Fibroblast of pulmonary artery (primary cell): Measurements from ENCODE around the gene TACR2.

Experiments used
- DNase-seq: peaks from one replicate; pipeline ENCODE4 v3.0.0-alpha.2; 2010; ENCODE audit warnings: low read depth
- H3K4me3 ChIP-seq: replicated peaks from 2 replicates; pipeline ENCODE4 v1.5.1; 2011; ENCODE audit warnings: low read depth, mild to moderate bottlenecking, control low read depth, low read length, moderate library complexity
- CTCF ChIP-seq: IDR thresholded peaks from 2 replicates; pipeline ENCODE4 v1.5.1; 2011; ENCODE audit warnings: mild to moderate bottlenecking, control low read depth, low read length, inconsistent platforms; ENCODE audit errors: missing control alignments

Gene TACR2

GRCh38 chr10:69408318-69409175 lies 8.2 kb downstream of the TACR2 start:
- TF ChIP-seq CTCF, result peak; percentile 56
- peak; percentile 96 for DNase-seq
- peak overlapping the region; percentile 36 for H3K4me3 ChIP-seq

- no peak for DNase-seq
- peak; percentile 29 for TF ChIP-seq CTCF
- no peak overlapping the region for H3K4me3 ChIP-seq
Measured at GRCh38 chr10:69407621-69408301, 9.0 kb downstream of the TACR2 start.

- no peak overlapping the region for H3K4me3 ChIP-seq
- DNase-seq, result no peak
- TF ChIP-seq CTCF, result no peak
Measured at GRCh38 chr10:69406816-69407580, 9.7 kb downstream of the TACR2 start.

GRCh38 chr10:69406302-69406811 lies 10.4 kb downstream of the TACR2 start:
- peak; percentile 46 for DNase-seq
- H3K4me3 ChIP-seq, result no peak overlapping the region
- no peak for TF ChIP-seq CTCF

GRCh38 chr10:69405221-69405620 lies 11.5 kb downstream of the TACR2 start:
- H3K4me3 ChIP-seq, result no peak overlapping the region
- no peak for DNase-seq
- no peak for TF ChIP-seq CTCF

- no peak for DNase-seq
- no peak overlapping the region for H3K4me3 ChIP-seq
- TF ChIP-seq CTCF, result no peak
Measured at GRCh38 chr10:69404786-69405185, 11.9 kb downstream of the TACR2 start.
